BJ (cell line): ENCODE data around the gene DNAJC28. TPM values are rescaled to one million over a fixed set of nuclear protein-coding genes. Genes with fewer than 3 reads are reported as not detected.
"Not testable (repeated sequence)": the region's sequence is repeated elsewhere in the genome, so short reads cannot be mapped to it uniquely, and the experiment has no call there.

Experiments
- CTCF ChIA-PET: fragments of 350-600 bp; formaldehyde crosslinking; extraction: SDS; loops from one replicate; lab custom pipeline; 2021; ENCODE audit warnings: antibody characterized with exemption, inconsistent platforms; lab: Yijun Ruan, JAX
- POLR2A ChIA-PET: fragments of 300-600 bp; sonication (Branson Sonifier 250); formaldehyde crosslinking; extraction: SDS; loops from one replicate; lab custom pipeline; 2021; ENCODE audit warnings: antibody characterized with exemption; lab: Charles Lee
- DNase-seq: peaks from one replicate; pipeline ENCODE4 v3.0.0-alpha.2; 2011; ENCODE audit warnings: low read depth
- H3K27me3 ChIP-seq: 2 replicates; pipeline ENCODE4 v1.6.0; 2011; ENCODE audit warnings: low read length; ENCODE audit not compliant: control insufficient read depth, insufficient read depth
- H3K36me3 ChIP-seq: 2 replicates; pipeline ENCODE4 v1.5.1; 2011; ENCODE audit warnings: low read length; ENCODE audit not compliant: control insufficient read depth, insufficient read depth
- H3K4me3 ChIP-seq: 2 replicates; pipeline ENCODE4 v1.5.1; 2011; ENCODE audit warnings: low read depth, mild to moderate bottlenecking, control low read depth, low read length
- polyA plus RNA-seq: library from polyadenylated mRNA; depleted of rRNA; stranded (reverse); fragments of >200 nt; gene quantifications from 2 replicates; pipeline ENCODE4 v1.2.3, GENCODE V29; 2011
- TF ChIP-seq, protein P1 (sequence below): IDR thresholded peaks from 2 replicates; pipeline ENCODE4 v1.5.1; 2011; ENCODE audit warnings: low read depth, mild to moderate bottlenecking, control low read depth, inconsistent platforms, low read length, moderate library complexity; ENCODE audit not compliant: insufficient read depth

DNAJC28 gene
- polyA plus RNA-seq, 1 experiment, result 0.38 TPM

- no peaks in the 10 kb centered on the region for H3K27me3 ChIP-seq
- CTCF ChIA-PET, result interaction anchor here (0.7 kb wide), 1 partner anchor 9 kb away, joined by 5 read pairs; the partner anchor contains the start of gene TMEM50B
- H3K4me3 ChIP-seq, result no peak overlapping the region
- TF ChIP-seq, protein P1, sequence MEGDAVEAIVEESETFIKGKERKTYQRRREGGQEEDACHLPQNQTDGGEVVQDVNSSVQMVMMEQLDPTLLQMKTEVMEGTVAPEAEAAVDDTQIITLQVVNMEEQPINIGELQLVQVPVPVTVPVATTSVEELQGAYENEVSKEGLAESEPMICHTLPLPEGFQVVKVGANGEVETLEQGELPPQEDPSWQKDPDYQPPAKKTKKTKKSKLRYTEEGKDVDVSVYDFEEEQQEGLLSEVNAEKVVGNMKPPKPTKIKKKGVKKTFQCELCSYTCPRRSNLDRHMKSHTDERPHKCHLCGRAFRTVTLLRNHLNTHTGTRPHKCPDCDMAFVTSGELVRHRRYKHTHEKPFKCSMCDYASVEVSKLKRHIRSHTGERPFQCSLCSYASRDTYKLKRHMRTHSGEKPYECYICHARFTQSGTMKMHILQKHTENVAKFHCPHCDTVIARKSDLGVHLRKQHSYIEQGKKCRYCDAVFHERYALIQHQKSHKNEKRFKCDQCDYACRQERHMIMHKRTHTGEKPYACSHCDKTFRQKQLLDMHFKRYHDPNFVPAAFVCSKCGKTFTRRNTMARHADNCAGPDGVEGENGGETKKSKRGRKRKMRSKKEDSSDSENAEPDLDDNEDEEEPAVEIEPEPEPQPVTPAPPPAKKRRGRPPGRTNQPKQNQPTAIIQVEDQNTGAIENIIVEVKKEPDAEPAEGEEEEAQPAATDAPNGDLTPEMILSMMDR, result no peak
- no peak for DNase-seq
- POLR2A ChIA-PET, result interaction anchor here (0.6 kb wide), 1 partner anchor 1417 kb away, joined by 3 read pairs; no protein-coding TSS in a partner anchor
- no peaks in the 10 kb centered on the region for H3K36me3 ChIP-seq
Measured at GRCh38 chr21:33470701-33471100, 20.8 kb downstream of the DNAJC28 start.

DNA sequence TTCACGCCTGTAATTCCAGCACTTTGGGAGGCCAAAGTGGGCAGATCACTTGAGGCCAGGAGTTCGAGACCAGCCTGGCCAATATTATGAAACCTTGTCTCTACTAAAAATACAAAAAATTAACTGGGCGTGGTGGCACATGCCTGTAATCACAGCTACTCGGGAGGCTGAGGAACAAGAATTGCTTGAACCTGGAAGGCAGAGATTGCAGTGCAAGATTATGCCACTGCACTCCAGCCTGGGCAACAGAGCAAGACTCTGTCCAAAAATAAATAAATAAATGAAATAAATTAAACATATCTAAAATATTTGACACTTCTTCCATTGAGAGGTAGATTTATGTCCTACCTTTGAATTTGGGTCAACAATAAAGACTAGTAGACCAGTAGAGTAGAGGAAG is 22.3 kb downstream of the DNAJC28 start:
- DNase-seq, H3K4me3 ChIP-seq, POLR2A ChIA-PET, H3K36me3 ChIP-seq, H3K27me3 ChIP-seq: not testable (repeated sequence)
- CTCF ChIA-PET, result interaction anchor here (1.0 kb wide), 1 partner anchor 272 kb away, joined by 3 read pairs; no protein-coding TSS in a partner anchor

GRCh38 chr21:33461538-33462250 is 29.8 kb downstream of the DNAJC28 start:
- Histone ChIP-seq H3K4me3 (no peak overlapping the region), H3K27me3 (no peaks in the 10 kb centered on the region), H3K36me3 (peaks cover 1% of the 10 kb centered on the region; the same call in 1 of the 2 replicates)
- ChIA-PET POLR2A (no interaction called here), CTCF (interaction anchor here (0.6 to 2.4 kb wide), 3 partner anchors 16 to 690 kb away, joined by 3 to 6 read pairs (median 4); partner anchors contain the start of gene PAXBP1)
- no peak for DNase-seq
- TF ChIP-seq, protein P1, result no peak

DNA sequence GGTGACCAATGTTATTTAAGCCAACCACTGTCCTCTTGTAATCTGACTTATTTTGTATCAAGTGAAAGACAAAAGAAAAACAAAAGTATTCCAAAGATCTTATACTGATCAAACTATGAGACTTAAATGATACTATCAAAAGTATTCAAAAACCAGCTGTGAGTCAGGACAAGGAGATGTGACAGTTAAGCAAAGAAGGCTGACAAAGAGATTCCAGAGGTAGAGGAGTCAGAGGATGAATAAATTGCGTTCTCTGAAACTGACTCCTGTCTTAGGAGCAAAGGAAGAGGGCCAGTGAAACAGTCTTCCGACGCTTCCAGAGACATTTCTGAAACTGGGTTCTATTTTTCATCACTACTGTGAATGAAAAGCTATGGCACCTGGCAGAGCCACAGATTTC is 32.7 kb downstream of the DNAJC28 start:
- TF ChIP-seq, protein P1, result no peak
- DNase-seq, result no peak
- H3K27me3 ChIP-seq, result no peaks in the 10 kb centered on the region
- peaks cover 1% of the 10 kb centered on the region; the same call in 1 of the 2 replicates for H3K36me3 ChIP-seq
- no peak overlapping the region for H3K4me3 ChIP-seq
- ChIA-PET CTCF (interaction anchor here (1.0 to 2.3 kb wide), 4 partner anchors 10 to 98 kb away, joined by 3 to 8 read pairs (median 5); partner anchors contain the start of gene DNAJC28), POLR2A (no interaction called here)

DNA sequence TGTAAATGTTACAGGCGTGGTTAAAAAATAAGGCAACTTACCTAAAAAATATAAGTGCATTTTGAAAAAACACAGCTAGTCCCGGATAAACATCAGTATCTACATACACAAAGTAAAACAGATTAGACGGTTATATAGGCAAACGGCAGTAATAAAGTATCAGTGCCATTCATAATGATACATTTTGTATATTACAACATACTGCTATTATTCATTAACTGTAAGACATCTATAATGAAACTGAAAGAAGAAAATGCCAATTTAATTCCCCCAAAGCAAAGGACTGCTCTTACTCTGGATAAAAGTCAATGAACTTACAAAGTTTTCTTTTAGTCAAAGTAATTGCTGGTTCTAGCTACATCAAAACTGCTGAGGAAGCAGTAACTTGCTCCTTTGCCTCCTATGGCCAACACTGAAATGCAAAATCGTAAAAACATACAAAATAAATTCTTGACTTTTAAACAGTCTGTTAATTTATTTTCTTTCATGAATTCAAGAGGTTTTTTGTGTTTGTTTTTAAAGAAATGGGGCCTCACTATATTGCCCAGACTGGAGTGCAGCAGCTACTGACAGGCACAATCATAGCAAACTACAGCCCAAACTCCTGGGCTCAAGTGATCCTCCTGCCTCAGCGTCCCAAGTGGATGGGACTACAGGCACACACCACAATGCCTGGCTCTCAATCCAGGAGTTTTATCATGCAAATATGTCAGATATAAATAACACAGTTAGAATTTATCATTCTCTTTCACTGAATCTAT is 35.6 kb downstream of the DNAJC28 start:
- Histone ChIP-seq H3K27me3 (no peaks in the 10 kb centered on the region), H3K36me3 (peaks cover 1% of the 10 kb centered on the region; the same call in 1 of the 2 replicates), H3K4me3 (no peak overlapping the region)
- TF ChIP-seq, protein P1, result no peak
- CTCF ChIA-PET, result interaction anchor here (0.7 to 4.6 kb wide), 6 partner anchors 10 to 260 kb away, joined by 3 to 21 read pairs (median 3); no protein-coding TSS in a partner anchor
- POLR2A ChIA-PET, result no interaction called here
- no peak for DNase-seq
